SU-DHL-6 (cell line): ENCODE results near the gene AHRR.

Experiments
- CTCF ChIP-seq: fragments of 200-600 bp; sonication (generic); IDR thresholded peaks from one replicate; pipeline ENCODE4 v1.5.1; 2017; ENCODE audit warnings: antibody characterized with exemption, mild to moderate bottlenecking, low read length, moderate library complexity; ENCODE audit not compliant: insufficient read depth, poor library complexity, severe bottlenecking
- EZH2phosphoT487 ChIP-seq: fragments of 200-600 bp; sonication (generic), shearing (Covaris generic); conservative IDR thresholded peaks from 2 replicates; pipeline ENCODE4 v1.6.1; 2018; ENCODE audit warnings: mild to moderate bottlenecking, antibody characterized with exemption, low read length, moderate library complexity, mixed read lengths

DNA sequence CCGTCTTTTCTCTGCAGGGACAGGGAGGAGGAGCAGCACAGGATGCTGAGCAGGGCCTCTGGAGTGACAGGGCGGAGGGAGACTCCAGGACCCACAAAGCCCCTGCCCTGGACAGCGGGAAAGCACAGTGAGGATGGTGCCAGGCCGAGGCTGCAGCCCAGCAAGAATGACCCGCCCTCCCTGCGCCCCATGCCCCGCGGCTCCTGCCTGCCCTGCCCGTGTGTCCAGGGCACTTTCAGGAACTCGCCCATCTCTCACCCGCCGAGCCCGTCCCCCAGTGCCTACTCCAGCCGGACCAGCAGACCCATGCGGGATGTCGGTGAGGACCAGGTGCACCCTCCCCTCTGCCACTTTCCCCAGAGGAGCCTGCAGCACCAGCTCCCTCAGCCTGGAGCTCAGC, 112.3 kb downstream of the AHRR start:
- TF ChIP-seq CTCF, result no peak
- no peak for TF ChIP-seq EZH2phosphoT487
